Common myeloid progenitor, CD34-positive (primary cell): ENCODE data around the gene MSI2.
A peak's percentile ranks its signal among the peaks of the same experiment; 100 is the strongest.

Experiments used
- CTCF ChIA-PET: fragments of 350-600 bp; sonication (Branson Sonifier 250); formaldehyde crosslinking; loops from one replicate; lab custom pipeline; 2021; ENCODE audit warnings: antibody characterized with exemption; lab: Charles Lee
- POLR2A ChIA-PET: fragments of 350-600 bp; sonication (Branson Sonifier 250); formaldehyde crosslinking; loops from one replicate; lab custom pipeline; 2021; ENCODE audit warnings: antibody characterized with exemption; lab: Charles Lee
- DNase-seq, 3 donors: peaks; one replicate each; pipeline versions ENCODE4 v3.0.0 to v3.0.0-alpha.2; 2013
- H3K27ac ChIP-seq, 2 experiments: 1 replicate in 1 of 2; 2 replicates in 1 of 2; pipeline ENCODE4 v1.7.0; 2013; ENCODE audit warnings: inconsistent platforms in 2 of 2, low read length in 2 of 2, mild to moderate bottlenecking in 2 of 2, low read depth in 1 of 2, moderate library complexity in 1 of 2; ENCODE audit not compliant: severe bottlenecking in 2 of 2, insufficient read depth in 1 of 2, poor library complexity in 1 of 2
- H3K27me3 ChIP-seq, 5 experiments: replicated peaks in 2 of 5; 1 replicate in 3 of 5; 2 replicates in 2 of 5; pipeline versions ENCODE4 v1.6.1 to v1.7.0; 2013; ENCODE audit warnings: low read length in 4 of 5, mild to moderate bottlenecking in 2 of 5, moderate library complexity in 2 of 5, inconsistent platforms in 1 of 5; ENCODE audit not compliant: insufficient read depth in 5 of 5, control insufficient read depth in 4 of 5
- H3K36me3 ChIP-seq, 4 experiments: 1 replicate in 2 of 4; 2 replicates in 2 of 4; pipeline versions ENCODE4 v1.6.1 to v1.7.0; 2013; ENCODE audit warnings: low read length in 3 of 4, control low read depth in 1 of 4, mild to moderate bottlenecking in 1 of 4; ENCODE audit not compliant: control insufficient read depth in 4 of 4, insufficient read depth in 4 of 4
- H3K4me1 ChIP-seq, 4 experiments: 1 replicate in 3 of 4; 2 replicates in 1 of 4; pipeline versions ENCODE4 v1.6.1 to v1.7.1; 2013; ENCODE audit warnings: low read length in 3 of 4, mild to moderate bottlenecking in 3 of 4, control low read depth in 1 of 4, inconsistent platforms in 1 of 4, moderate library complexity in 1 of 4; ENCODE audit not compliant: control insufficient read depth in 4 of 4, insufficient read depth in 4 of 4; ENCODE audit errors: control extremely low read depth in 1 of 4
- H3K4me3 ChIP-seq, 7 experiments: 1 replicate in 4 of 7; 2 replicates in 3 of 7; pipeline versions ENCODE4 v1.5.1 to v1.7.0; 2013; ENCODE audit warnings: mild to moderate bottlenecking in 7 of 7, low read length in 6 of 7, moderate library complexity in 6 of 7, inconsistent platforms in 2 of 7, low read depth in 2 of 7, control low read depth in 1 of 7; ENCODE audit not compliant: insufficient read depth in 4 of 7, control insufficient read depth in 1 of 7; ENCODE audit errors: extremely low read depth in 1 of 7
- H3K9me3 ChIP-seq, 5 experiments: 1 replicate in 4 of 5; 2 replicates in 1 of 5; pipeline versions ENCODE4 v1.6.1 to v1.7.1; 2013; ENCODE audit warnings: low read length in 4 of 5, mild to moderate bottlenecking in 2 of 5, inconsistent platforms in 1 of 5, low read depth in 1 of 5, moderate library complexity in 1 of 5; ENCODE audit not compliant: control insufficient read depth in 4 of 5, insufficient read depth in 2 of 5; ENCODE audit errors: control extremely low read depth in 1 of 5
- WGBS: methylation state at CpG from one replicate; pipeline ENCODE4 v1.1.5; 2013; ENCODE audit not compliant: insufficient coverage; 5-methylcytosine and 5-hydroxymethylcytosine counted together

MSI2 gene

GRCh38 chr17:57387575-57387974 is 131.3 kb downstream of the MSI2 start:
- DNase-seq = no peak
- Histone ChIP-seq H3K4me1 (peaks cover 0 to 94% (median 59%) of the 10 kb centered on the region in 4 experiments), H3K27me3 (no peaks in the 10 kb centered on the region), H3K27ac (peak overlapping the region; percentile 42 to 74), H3K4me3 (no peak overlapping the region), H3K9me3 (peaks cover 0 to 22% (median 0%) of the 10 kb centered on the region in 5 experiments), H3K36me3 (peaks cover 3 to 67% (median 13%) of the 10 kb centered on the region in 4 experiments)
- ChIA-PET CTCF (interaction anchor here (0.8 to 3.9 kb wide), 7 partner anchors 10 to 78 kb away, joined by 3 to 22 read pairs (median 3); no protein-coding TSS in a partner anchor), POLR2A (interaction anchor here (1.0 to 1.5 kb wide), 2 partner anchors 8 to 48 kb away, joined by 3 to 5 read pairs; no protein-coding TSS in a partner anchor)
- WGBS = no CpG with 5 or more reads among the region's 1 CpG

DNA sequence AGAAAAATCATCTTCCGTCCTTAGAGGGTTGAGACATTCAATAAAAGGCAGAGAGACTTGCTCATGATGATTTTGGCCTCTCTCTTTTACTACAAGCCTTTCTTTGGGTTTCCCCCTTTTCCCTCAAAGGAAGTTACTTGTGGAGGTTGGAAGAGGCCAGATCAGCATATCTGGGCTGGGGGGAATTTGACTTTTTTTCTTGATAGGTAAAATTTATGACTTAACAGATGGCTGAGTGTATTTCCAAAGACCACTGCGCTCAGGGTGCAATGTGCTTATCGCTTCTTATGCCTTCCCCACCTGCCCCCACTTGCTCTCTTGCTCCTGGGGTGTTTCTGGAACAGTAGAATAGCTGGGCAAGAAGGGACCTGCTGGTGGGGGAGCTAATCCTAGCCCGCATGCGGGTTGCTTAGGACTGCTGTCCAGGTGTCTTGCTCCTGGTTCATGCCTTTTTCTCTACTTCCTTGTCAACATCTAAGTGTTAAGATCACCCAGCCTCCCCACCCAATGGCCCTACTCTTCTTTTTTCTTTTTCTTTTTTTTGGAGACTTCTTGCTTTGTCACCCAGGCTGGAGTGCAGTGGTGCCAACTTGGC is 131.9 kb downstream of the MSI2 start:
- Histone ChIP-seq H3K4me1 (peaks cover 0 to 89% (median 54%) of the 10 kb centered on the region in 4 experiments), H3K27me3 (no peaks in the 10 kb centered on the region), H3K9me3 (peaks cover 0 to 29% (median 0%) of the 10 kb centered on the region in 5 experiments), H3K36me3 (peaks cover 6 to 69% (median 16%) of the 10 kb centered on the region in 4 experiments), H3K27ac (peak overlapping the region; percentile 42 to 74), H3K4me3 (no peak overlapping the region)
- CTCF ChIA-PET = interaction anchor here (0.8 to 3.9 kb wide), 11 partner anchors 11 to 199 kb away, joined by 3 to 22 read pairs (median 3); no protein-coding TSS in a partner anchor
- peak; percentile 86 to 98 (median 96) for DNase-seq
- 7% methylated on average over 3 of the region's 5 CpGs for WGBS
- POLR2A ChIA-PET = interaction anchor here (0.6 to 1.5 kb wide), 3 partner anchors 9 to 55 kb away, joined by 3 to 5 read pairs (median 3); no protein-coding TSS in a partner anchor

DNA sequence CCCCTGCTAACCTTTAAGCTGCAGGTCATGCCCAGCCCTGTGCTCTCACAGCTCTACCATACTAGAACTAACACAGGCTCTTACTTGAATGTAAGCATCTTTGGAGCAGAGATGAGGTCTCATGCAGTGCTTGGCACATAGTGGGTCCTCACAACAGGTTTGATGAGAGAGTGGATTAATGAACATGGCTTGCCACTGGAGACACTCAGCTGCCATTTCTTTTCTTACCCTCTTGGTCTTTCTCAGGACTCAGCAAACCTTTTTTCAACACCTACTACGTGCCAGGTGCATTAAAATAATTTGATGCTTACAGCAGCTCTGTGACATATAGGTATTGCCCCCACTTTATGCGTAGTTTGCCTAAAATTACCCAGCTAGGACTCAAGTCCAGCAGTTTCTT is 133.2 kb downstream of the MSI2 start:
- Histone ChIP-seq H3K4me1 (peaks cover 0 to 81% (median 52%) of the 10 kb centered on the region in 4 experiments), H3K4me3 (no peak overlapping the region), H3K9me3 (peaks cover 0 to 35% (median 0%) of the 10 kb centered on the region in 5 experiments), H3K27ac (peak overlapping the region in 1 of 2 experiments; percentile 70), H3K36me3 (peaks cover 7 to 69% (median 17%) of the 10 kb centered on the region in 4 experiments), H3K27me3 (no peaks in the 10 kb centered on the region)
- DNase-seq = no peak
- 50% methylated on average over 2 of the region's 2 CpGs for WGBS
- ChIA-PET CTCF (interaction anchor here (1.1 to 3.9 kb wide), 4 partner anchors 10 to 30 kb away, joined by 3 to 22 read pairs (median 6); no protein-coding TSS in a partner anchor), POLR2A (interaction anchor here (1.0 kb wide), 1 partner anchor 54 kb away, joined by 3 read pairs; no protein-coding TSS in a partner anchor)

GRCh38 chr17:57391076-57391825 is 134.9 kb downstream of the MSI2 start:
- Histone ChIP-seq H3K27ac (peak overlapping the region; percentile 37 to 70), H3K27me3 (no peaks in the 10 kb centered on the region), H3K36me3 (peaks cover 7 to 65% (median 21%) of the 10 kb centered on the region in 4 experiments), H3K4me1 (peaks cover 0 to 82% (median 53%) of the 10 kb centered on the region in 4 experiments), H3K9me3 (peaks cover 0 to 37% (median 0%) of the 10 kb centered on the region in 5 experiments), H3K4me3 (no peak overlapping the region)
- CTCF ChIA-PET = interaction anchor here (3.9 kb wide), 1 partner anchor 8 kb away, joined by 22 read pairs; no protein-coding TSS in a partner anchor
- POLR2A ChIA-PET = no interaction called here
- 90% methylated on average over 10 of the region's 11 CpGs for WGBS
- DNase-seq = peak in 1 of 3 donors; percentile 43

- no peaks in the 10 kb centered on the region for H3K27me3 ChIP-seq
- ChIA-PET POLR2A (no interaction called here), CTCF (interaction anchor here (0.7 to 1.1 kb wide), 4 partner anchors 11 to 149 kb away, joined by 3 to 5 read pairs (median 4); no protein-coding TSS in a partner anchor)
- no peak overlapping the region for H3K4me3 ChIP-seq
- peak in 2 of 3 donors; percentile 54 to 68 for DNase-seq
- peaks cover 0 to 82% (median 51%) of the 10 kb centered on the region in 4 experiments for H3K4me1 ChIP-seq
- peaks cover 7 to 65% (median 21%) of the 10 kb centered on the region in 4 experiments for H3K36me3 ChIP-seq
- WGBS = 58% methylated on average over 8 of the region's 11 CpGs
- H3K27ac ChIP-seq = peak overlapping the region in 1 of 2 experiments; percentile 52
- peaks cover 0 to 32% (median 0%) of the 10 kb centered on the region in 5 experiments for H3K9me3 ChIP-seq
Observed at GRCh38 chr17:57391857-57392471, 135.6 kb downstream of the MSI2 start.

DNA sequence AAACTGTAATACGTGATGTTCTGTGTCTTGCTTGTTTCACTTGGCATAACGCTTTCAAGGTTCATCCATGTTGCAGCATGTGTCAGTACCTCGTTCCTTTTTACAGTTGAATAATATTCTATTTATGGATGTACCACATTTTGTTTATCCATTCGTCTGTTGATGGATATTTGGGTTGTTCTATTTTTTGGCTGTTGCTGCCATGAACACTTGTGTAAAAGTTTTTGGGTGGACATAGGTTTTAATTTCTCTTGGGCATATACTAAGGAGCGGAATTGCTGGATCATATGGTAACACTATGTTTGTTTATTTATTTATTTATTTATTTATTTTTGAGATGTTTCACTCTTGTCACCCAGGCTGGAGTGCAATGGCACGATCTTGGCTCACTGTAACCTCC is 137.0 kb downstream of the MSI2 start:
- WGBS = 100% methylated on average over 1 of the region's 6 CpGs
- no peak overlapping the region for H3K27ac ChIP-seq
- H3K4me1 ChIP-seq = peaks cover 0 to 75% (median 42%) of the 10 kb centered on the region in 4 experiments
- peak in 1 of 3 donors; percentile 47 for DNase-seq
- no peak overlapping the region for H3K4me3 ChIP-seq
- H3K9me3 ChIP-seq = peaks cover 0 to 20% (median 0%) of the 10 kb centered on the region in 5 experiments
- no peaks in the 10 kb centered on the region for H3K27me3 ChIP-seq
- ChIA-PET POLR2A (no interaction called here), CTCF (interaction anchor here (1.5 kb wide), 1 partner anchor 14 kb away, joined by 4 read pairs; no protein-coding TSS in a partner anchor)
- H3K36me3 ChIP-seq = peaks cover 7 to 72% (median 27%) of the 10 kb centered on the region in 4 experiments
